Tibial nerve (tissue), 4 donors: ENCODE measurements around the gene RASGRP2. TPM values are rescaled to one million over a fixed set of nuclear protein-coding genes. Genes with fewer than 3 reads are reported as not detected.

ENCODE experiments used
- DNase-seq, 2 donors: peaks; one replicate each; pipeline ENCODE4 v3.0.0-alpha.2; 2019; ENCODE audit warnings: low spot score in 2 of 2
- H3K27ac ChIP-seq, 4 donors: fragments of 200-600 bp; sonication (generic) in 3 of 4; one replicate each; pipeline ENCODE4 v1.5.1; 2017 to 2019; ENCODE audit warnings: mild to moderate bottlenecking in 1 of 4
- H3K27me3 ChIP-seq, 2 donors: fragments of 200-600 bp; sonication (generic) in 1 of 2; one replicate each; pipeline versions ENCODE4 v1.5.1 to v1.6.0; 2017 to 2019
- H3K36me3 ChIP-seq, 3 donors: fragments of 200-600 bp; sonication (generic); one replicate each; pipeline ENCODE4 v1.5.1; 2018 to 2019
- H3K4me1 ChIP-seq, 4 donors: fragments of 200-600 bp; sonication (generic) in 3 of 4; one replicate each; pipeline ENCODE4 v1.5.1; 2017 to 2019
- H3K4me3 ChIP-seq, 4 donors: fragments of 200-600 bp; sonication (generic) in 3 of 4; one replicate each; pipeline ENCODE4 v1.5.1; 2017 to 2019; ENCODE audit warnings: mild to moderate bottlenecking in 1 of 4, moderate library complexity in 1 of 4
- H3K9me3 ChIP-seq, 4 donors: fragments of 200-600 bp; sonication (generic) in 3 of 4; one replicate each; pipeline ENCODE4 v1.5.1; 2017 to 2019
- EP300 ChIP-seq, 2 donors: sonication (generic); formaldehyde crosslinking; IDR thresholded peaks; one replicate each; pipeline ENCODE4 v1.6.1; 2017; ENCODE audit warnings: antibody characterized with exemption in 2 of 2, mild to moderate bottlenecking in 1 of 2
- POLR2A ChIP-seq, 2 donors: fragments of 450-650 bp; IDR thresholded peaks; one replicate each; pipeline ENCODE4 v1.6.1; 2017; ENCODE audit warnings: antibody characterized with exemption in 2 of 2, mild to moderate bottlenecking in 2 of 2, moderate library complexity in 2 of 2
- WGBS, 2 donors: methylation state at CpG; one replicate each; pipeline ENCODE4 v1.1.5; 2018; 5-methylcytosine and 5-hydroxymethylcytosine counted together
- total RNA-seq, 4 donors: library from RNA; depleted of rRNA; stranded (reverse); fragments of >200 nt; gene quantifications; one replicate each; pipeline ENCODE4 v1.1.0, GENCODE V29; 2016
- TF ChIP-seq, protein P1 (sequence below), 5 experiments: fragments of 200-600 bp in 3 of 5; fragments of 450-650 bp in 2 of 5; sonication (generic) in 3 of 5; IDR thresholded peaks; one replicate each; pipeline ENCODE4 v1.5.1; 2016 to 2019; ENCODE audit warnings: antibody characterized with exemption in 5 of 5, mild to moderate bottlenecking in 3 of 5, moderate library complexity in 2 of 5

The RASGRP2 gene
- total RNA-seq, 4 donors from 2014 or later: 35.4 to 87.0 (median 59.0) TPM

DNA sequence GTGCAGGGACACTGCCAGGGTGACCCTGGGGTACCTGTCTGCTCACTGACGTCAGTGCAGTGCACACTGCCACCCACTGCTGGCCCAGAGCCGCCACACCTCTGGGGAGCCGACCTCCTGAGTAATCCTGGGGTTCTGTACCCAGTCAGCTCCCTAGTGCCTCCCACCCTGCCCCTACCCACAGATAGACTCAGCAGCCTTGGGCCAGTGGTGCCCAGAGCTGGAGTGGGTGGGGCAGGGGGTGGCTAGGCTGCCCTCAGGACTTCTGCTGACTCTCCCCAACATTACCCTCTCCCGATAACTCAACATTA lies 26.7 kb downstream of the RASGRP2 start:
- no peaks in the 10 kb centered on the region for H3K9me3 ChIP-seq
- 60 to 70% methylated on average over 4 of the region's 4 CpGs for WGBS, 2 donors
- H3K4me3 ChIP-seq: no peak overlapping the region
- no peak for TF ChIP-seq EP300 (IDR thresholded peaks at IDR 0.05)
- no peak for DNase-seq
- H3K4me1 ChIP-seq: peaks cover 0 to 16% (median 2%) of the 10 kb centered on the region in 4 donors
- H3K36me3 ChIP-seq: no peaks in the 10 kb centered on the region
- H3K27me3 ChIP-seq: peaks cover 0 to 92% of the 10 kb centered on the region in 2 donors
- no peak overlapping the region for H3K27ac ChIP-seq

DNA sequence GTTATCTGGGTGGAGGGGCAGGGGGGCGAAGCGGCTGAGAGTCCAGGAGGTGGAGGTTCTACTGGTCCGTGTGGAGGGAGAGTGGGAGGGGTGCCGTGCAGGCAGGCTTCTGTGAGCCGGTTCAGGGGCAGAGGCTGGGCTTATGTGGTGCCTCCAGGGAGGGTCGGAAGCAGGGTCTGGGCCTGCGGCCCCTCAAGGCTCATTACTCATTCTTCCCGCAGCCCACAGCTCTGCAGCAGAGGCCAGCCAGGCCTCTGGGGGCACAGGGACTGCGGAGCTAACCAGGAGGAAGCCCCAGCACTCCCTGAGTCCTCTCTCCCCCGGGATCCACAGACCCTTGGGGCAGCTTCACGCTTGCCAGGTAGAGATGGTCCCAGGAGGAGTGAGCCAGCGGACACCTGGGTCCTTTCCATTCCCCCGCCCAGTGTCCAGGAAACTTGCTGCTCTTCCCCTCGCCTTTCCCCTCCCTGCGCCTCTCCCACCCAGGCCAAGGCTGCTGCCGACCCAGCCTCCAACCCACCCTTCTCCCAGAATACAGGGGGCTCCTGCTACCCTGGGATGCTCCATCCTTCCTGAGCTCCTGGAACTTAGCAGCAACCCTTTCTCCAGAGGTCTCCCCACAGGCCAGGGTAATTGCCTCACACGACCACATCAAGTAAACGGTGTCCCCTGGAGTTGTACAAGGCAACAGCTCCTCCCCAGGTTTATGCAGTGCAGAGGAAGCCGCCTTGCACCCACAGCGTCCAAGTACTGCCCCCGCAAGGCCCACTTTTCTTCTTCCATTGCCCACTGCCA lies 27.3 kb downstream of the RASGRP2 start:
- 42% methylated on average over 19 to 21 of the region's 21 CpGs for WGBS, 2 donors
- Histone ChIP-seq H3K4me3 (no peak overlapping the region), H3K9me3 (no peaks in the 10 kb centered on the region), H3K36me3 (no peaks in the 10 kb centered on the region), H3K27ac (no peak overlapping the region), H3K27me3 (peaks cover 0 to 92% of the 10 kb centered on the region in 2 donors), H3K4me1 (peaks cover 0 to 22% (median 2%) of the 10 kb centered on the region in 4 donors)
- TF ChIP-seq, protein P1, sequence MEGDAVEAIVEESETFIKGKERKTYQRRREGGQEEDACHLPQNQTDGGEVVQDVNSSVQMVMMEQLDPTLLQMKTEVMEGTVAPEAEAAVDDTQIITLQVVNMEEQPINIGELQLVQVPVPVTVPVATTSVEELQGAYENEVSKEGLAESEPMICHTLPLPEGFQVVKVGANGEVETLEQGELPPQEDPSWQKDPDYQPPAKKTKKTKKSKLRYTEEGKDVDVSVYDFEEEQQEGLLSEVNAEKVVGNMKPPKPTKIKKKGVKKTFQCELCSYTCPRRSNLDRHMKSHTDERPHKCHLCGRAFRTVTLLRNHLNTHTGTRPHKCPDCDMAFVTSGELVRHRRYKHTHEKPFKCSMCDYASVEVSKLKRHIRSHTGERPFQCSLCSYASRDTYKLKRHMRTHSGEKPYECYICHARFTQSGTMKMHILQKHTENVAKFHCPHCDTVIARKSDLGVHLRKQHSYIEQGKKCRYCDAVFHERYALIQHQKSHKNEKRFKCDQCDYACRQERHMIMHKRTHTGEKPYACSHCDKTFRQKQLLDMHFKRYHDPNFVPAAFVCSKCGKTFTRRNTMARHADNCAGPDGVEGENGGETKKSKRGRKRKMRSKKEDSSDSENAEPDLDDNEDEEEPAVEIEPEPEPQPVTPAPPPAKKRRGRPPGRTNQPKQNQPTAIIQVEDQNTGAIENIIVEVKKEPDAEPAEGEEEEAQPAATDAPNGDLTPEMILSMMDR (IDR thresholded peaks at IDR 0.05): no peak
- no peak for TF ChIP-seq POLR2A (IDR thresholded peaks at IDR 0.05)
- no peak for TF ChIP-seq EP300 (IDR thresholded peaks at IDR 0.05)
- no peak for DNase-seq

DNA sequence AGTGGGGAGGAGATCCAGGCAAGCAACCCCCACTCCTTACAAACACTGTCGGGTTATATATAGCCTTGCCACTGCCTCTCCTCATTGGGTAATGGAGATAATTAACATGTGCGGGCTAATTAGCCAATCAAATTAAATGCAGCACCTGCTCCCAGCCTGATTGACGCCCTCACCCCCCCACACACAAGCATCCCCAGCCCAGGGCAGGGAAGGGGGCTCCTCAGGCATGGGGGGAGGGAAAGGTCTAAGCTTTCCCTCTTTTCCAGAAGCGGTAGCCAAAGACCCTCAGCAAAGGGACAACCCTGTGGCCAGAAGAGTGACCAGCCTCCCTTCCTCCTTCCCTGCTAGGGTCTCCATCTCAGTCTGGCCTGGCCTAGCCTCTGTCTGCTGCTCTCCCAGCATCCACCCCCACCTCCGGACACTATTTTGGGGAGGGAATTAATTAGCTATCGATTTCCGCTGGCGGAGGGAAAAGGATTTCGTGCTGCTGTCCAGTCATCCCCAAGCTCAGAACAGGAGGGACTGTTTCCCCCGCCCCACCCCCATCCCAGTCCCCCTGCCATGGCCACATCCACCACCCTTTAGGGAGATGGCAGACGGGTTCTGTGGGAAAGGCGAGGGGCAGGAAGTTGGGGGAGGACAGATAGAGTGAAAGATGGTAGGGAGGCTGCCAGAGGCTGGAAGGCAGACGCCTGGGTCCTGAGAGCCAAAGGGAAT lies 28.0 kb downstream of the RASGRP2 start:
- DNase-seq: no peak
- no peaks in the 10 kb centered on the region for H3K9me3 ChIP-seq
- peaks cover 0 to 28% (median 2%) of the 10 kb centered on the region in 4 donors for H3K4me1 ChIP-seq
- WGBS, 2 donors: 41 to 43% methylated on average over 13 of the region's 13 CpGs
- H3K36me3 ChIP-seq: no peaks in the 10 kb centered on the region
- peaks cover 0 to 92% of the 10 kb centered on the region in 2 donors for H3K27me3 ChIP-seq
- TF ChIP-seq EP300 (IDR thresholded peaks at IDR 0.05): no peak
- no peak for TF ChIP-seq POLR2A (IDR thresholded peaks at IDR 0.05)
- TF ChIP-seq, protein P1 (IDR thresholded peaks at IDR 0.05): no peak
- H3K27ac ChIP-seq: no peak overlapping the region
- no peak overlapping the region for H3K4me3 ChIP-seq

DNA sequence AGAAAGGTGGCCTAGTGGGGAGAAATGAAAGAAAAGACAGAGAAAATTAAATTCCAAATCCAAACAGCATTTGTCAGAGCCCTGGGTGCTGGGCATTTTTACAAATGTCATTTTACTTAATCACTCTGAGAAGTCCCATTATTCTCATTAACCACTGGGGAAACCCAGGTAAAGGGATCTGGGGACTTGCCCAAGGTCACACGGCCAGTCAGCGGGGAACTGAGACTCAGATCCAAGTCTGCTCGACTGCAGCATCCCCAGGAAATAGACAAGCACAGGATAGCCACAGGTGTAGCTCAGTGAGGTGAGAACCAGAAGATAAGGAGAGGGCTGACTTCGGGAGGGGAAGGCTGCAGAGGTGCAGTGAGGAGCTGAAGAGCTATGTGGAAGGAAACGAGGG lies 28.8 kb downstream of the RASGRP2 start:
- TF ChIP-seq EP300 (IDR thresholded peaks at IDR 0.05) (no peak), POLR2A (IDR thresholded peaks at IDR 0.05) (no peak)
- TF ChIP-seq, protein P1 (IDR thresholded peaks at IDR 0.05): no peak
- 46 to 68% methylated on average over 5 of the region's 5 CpGs for WGBS, 2 donors

DNA sequence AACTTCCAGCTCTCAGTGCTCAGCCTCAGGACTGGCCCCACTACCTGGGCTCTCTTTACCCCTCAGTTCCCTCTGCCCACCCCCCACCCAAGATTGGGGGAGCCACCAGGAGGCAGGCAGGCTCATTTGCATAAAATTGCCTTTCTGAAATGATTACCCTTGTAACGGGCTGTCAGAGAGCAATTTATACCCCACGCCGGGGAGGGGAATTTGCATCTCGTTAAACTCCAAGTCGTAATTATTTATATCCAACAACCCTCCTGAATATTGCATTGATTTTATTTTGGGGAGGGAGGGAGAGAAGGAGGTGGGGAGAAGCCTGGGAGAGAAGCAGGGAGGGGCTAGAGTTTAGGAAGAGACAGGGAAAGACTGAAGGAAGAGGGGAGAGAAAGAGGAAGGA lies 29.3 kb downstream of the RASGRP2 start:
- TF ChIP-seq POLR2A (IDR thresholded peaks at IDR 0.05): no peak
- TF ChIP-seq EP300 (IDR thresholded peaks at IDR 0.05): no peak
- TF ChIP-seq, protein P1 (IDR thresholded peaks at IDR 0.05): no peak
- H3K27me3 ChIP-seq: peaks cover 0 to 92% of the 10 kb centered on the region in 2 donors
- WGBS, 2 donors: 47 to 52% methylated on average over 5 of the region's 5 CpGs
- no peak for DNase-seq
- peaks cover 0 to 28% (median 2%) of the 10 kb centered on the region in 4 donors for H3K4me1 ChIP-seq
- H3K36me3 ChIP-seq: no peaks in the 10 kb centered on the region
- no peak overlapping the region for H3K27ac ChIP-seq
- H3K4me3 ChIP-seq: no peak overlapping the region
- no peaks in the 10 kb centered on the region for H3K9me3 ChIP-seq

More for the DNA sequence above, 28.8 kb downstream of the RASGRP2 start:
- Histone ChIP-seq H3K27ac (no peak overlapping the region), H3K36me3 (no peaks in the 10 kb centered on the region), H3K9me3 (no peaks in the 10 kb centered on the region), H3K4me3 (no peak overlapping the region), H3K4me1 (peaks cover 0 to 28% (median 2%) of the 10 kb centered on the region in 4 donors), H3K27me3 (peaks cover 0 to 92% of the 10 kb centered on the region in 2 donors)
- DNase-seq: no peak
